ENCODE data around the gene BCO2.

The BCO2 gene

DNA sequence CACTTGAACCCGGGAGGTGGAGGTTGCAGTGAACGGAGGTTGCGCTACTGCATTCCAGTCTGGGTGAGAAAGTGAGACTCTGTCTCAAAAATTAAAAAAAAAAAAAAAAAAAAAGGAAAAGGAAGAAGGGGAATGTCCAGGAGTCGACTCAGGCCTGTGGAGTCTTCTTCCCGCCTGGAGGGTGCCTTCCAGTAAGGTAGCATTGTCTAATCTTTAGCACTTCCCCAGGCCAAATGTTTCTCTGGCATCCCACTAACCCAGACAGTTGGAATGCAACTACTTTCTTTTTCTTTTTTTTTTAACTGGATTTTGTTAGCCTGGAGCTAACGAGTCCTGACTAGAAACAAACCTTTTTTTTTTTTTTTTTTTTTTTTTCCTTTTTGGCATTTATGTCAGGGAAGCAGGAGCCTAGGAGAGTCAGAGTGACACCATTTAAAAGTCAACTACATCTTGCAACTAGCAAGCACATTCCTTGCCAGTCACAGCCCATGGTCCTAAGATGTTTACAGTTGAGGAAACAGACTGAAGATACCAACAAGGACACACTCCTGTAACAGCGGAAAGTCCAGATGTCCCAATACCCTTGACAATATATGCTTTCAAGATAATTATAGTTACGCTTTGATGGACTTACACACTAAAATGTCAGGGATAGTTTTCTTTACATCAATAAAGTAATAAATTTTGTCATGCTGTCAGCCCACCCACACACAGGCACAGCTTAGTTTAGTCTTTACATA lies 74.7 kb downstream of the BCO2 start (continued):
- TF ChIP-seq ZNF707 (tag by site-specific recombination; IDR thresholded peaks at IDR 0.05) (no peak), ZEB2 (tag by site-specific recombination; IDR thresholded peaks at IDR 0.05) (no peak), ZNF248 (tag by site-specific recombination; IDR thresholded peaks at IDR 0.05) (no peak), ZNF530 (tag by site-specific recombination; IDR thresholded peaks at IDR 0.05; ENCODE audit: low read depth) (no peak)

GRCh38 chr11:112253605-112254242 lies 78.4 kb downstream of the BCO2 start:
- ChIA-PET POLR2A (no interaction called here), CTCF (interaction anchor here (0.6 to 1.4 kb wide), 2 partner anchors 26 to 28 kb away, joined by 4 to 5 read pairs; no protein-coding TSS in a partner anchor)
- no peaks in the 10 kb centered on the region for H3K9me3 ChIP-seq (ENCODE audit: control insufficient read depth, insufficient read depth, low read depth, low read length)
- TF ChIP-seq ZNF670 (tag by site-specific recombination; IDR thresholded peaks at IDR 0.05; ENCODE audit: low read depth): no peak
- no peak for TF ChIP-seq ZNF184 (tag by site-specific recombination; IDR thresholded peaks at IDR 0.05)
- no peak for TF ChIP-seq GFI1B (tag by site-specific recombination; IDR thresholded peaks at IDR 0.05)
- no peak for TF ChIP-seq ZNF341 (tag by site-specific recombination; IDR thresholded peaks at IDR 0.05; ENCODE audit: low read depth)
- no peak for TF ChIP-seq SCRT2 (tag by site-specific recombination; IDR thresholded peaks at IDR 0.05)
- no peak for TF ChIP-seq CTCF (tag by site-specific recombination; IDR thresholded peaks at IDR 0.05)
- TF ChIP-seq ZNF792 (tag by site-specific recombination; IDR thresholded peaks at IDR 0.05): no peak
- TF ChIP-seq ZBTB17 (tag by site-specific recombination; IDR thresholded peaks at IDR 0.05): no peak
- no peak for TF ChIP-seq GLI4 (tag by site-specific recombination; IDR thresholded peaks at IDR 0.05)
- no peak for TF ChIP-seq PRDM6 (tag by site-specific recombination; IDR thresholded peaks at IDR 0.05)
- no peak for TF ChIP-seq IKZF3 (tag by site-specific recombination; IDR thresholded peaks at IDR 0.05)
- H3K4me1 ChIP-seq (ENCODE audit: control insufficient read depth, insufficient read depth, low read length): no peaks in the 10 kb centered on the region
- no peak overlapping the region for H3K27ac ChIP-seq (ENCODE audit: extremely low read depth, low read depth, low read length)
- no peak overlapping the region for H3K4me3 ChIP-seq (ENCODE audit: low read depth, low read length)
- no peaks in the 10 kb centered on the region for H3K36me3 ChIP-seq (ENCODE audit: control insufficient read depth in 2 of 2, insufficient read depth in 1 of 2, low read length in 2 of 2)

GRCh38 chr11:112255067-112255720 lies 79.9 kb downstream of the BCO2 start:
- ChIA-PET POLR2A (no interaction called here), CTCF (no interaction called here)
- TF ChIP-seq, protein P1, sequence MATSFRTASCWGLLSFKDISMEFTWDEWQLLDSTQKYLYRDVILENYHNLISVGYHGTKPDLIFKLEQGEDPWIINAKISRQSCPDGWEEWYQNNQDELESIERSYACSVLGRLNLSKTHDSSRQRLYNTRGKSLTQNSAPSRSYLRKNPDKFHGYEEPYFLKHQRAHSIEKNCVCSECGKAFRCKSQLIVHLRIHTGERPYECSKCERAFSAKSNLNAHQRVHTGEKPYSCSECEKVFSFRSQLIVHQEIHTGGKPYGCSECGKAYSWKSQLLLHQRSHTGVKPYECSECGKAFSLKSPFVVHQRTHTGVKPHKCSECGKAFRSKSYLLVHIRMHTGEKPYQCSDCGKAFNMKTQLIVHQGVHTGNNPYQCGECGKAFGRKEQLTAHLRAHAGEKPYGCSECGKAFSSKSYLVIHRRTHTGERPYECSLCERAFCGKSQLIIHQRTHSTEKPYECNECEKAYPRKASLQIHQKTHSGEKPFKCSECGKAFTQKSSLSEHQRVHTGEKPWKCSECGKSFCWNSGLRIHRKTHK (tag by site-specific recombination; IDR thresholded peaks at IDR 0.05): no peak
- no peak for TF ChIP-seq SP2 (tag by site-specific recombination; IDR thresholded peaks at IDR 0.05)
- no peak for TF ChIP-seq ZBTB21 (tag by site-specific recombination; IDR thresholded peaks at IDR 0.05)
- TF ChIP-seq, protein P2, sequence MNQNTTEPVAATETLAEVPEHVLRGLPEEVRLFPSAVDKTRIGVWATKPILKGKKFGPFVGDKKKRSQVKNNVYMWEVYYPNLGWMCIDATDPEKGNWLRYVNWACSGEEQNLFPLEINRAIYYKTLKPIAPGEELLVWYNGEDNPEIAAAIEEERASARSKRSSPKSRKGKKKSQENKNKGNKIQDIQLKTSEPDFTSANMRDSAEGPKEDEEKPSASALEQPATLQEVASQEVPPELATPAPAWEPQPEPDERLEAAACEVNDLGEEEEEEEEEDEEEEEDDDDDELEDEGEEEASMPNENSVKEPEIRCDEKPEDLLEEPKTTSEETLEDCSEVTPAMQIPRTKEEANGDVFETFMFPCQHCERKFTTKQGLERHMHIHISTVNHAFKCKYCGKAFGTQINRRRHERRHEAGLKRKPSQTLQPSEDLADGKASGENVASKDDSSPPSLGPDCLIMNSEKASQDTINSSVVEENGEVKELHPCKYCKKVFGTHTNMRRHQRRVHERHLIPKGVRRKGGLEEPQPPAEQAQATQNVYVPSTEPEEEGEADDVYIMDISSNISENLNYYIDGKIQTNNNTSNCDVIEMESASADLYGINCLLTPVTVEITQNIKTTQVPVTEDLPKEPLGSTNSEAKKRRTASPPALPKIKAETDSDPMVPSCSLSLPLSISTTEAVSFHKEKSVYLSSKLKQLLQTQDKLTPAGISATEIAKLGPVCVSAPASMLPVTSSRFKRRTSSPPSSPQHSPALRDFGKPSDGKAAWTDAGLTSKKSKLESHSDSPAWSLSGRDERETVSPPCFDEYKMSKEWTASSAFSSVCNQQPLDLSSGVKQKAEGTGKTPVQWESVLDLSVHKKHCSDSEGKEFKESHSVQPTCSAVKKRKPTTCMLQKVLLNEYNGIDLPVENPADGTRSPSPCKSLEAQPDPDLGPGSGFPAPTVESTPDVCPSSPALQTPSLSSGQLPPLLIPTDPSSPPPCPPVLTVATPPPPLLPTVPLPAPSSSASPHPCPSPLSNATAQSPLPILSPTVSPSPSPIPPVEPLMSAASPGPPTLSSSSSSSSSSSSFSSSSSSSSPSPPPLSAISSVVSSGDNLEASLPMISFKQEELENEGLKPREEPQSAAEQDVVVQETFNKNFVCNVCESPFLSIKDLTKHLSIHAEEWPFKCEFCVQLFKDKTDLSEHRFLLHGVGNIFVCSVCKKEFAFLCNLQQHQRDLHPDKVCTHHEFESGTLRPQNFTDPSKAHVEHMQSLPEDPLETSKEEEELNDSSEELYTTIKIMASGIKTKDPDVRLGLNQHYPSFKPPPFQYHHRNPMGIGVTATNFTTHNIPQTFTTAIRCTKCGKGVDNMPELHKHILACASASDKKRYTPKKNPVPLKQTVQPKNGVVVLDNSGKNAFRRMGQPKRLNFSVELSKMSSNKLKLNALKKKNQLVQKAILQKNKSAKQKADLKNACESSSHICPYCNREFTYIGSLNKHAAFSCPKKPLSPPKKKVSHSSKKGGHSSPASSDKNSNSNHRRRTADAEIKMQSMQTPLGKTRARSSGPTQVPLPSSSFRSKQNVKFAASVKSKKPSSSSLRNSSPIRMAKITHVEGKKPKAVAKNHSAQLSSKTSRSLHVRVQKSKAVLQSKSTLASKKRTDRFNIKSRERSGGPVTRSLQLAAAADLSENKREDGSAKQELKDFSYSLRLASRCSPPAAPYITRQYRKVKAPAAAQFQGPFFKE (tag by site-specific recombination; IDR thresholded peaks at IDR 0.05; ENCODE audit: borderline replicate concordance): no peak

More at GRCh38 chr11:112255067-112255720, 79.9 kb downstream of the BCO2 start:
- Histone ChIP-seq H3K36me3 (ENCODE audit: control insufficient read depth in 2 of 2, insufficient read depth in 1 of 2, low read length in 2 of 2) (no peaks in the 10 kb centered on the region), H3K27ac (ENCODE audit: extremely low read depth, low read depth, low read length) (no peak overlapping the region), H3K9me3 (ENCODE audit: control insufficient read depth, insufficient read depth, low read depth, low read length) (no peaks in the 10 kb centered on the region), H3K4me3 (ENCODE audit: low read depth, low read length) (no peak overlapping the region), H3K4me1 (ENCODE audit: control insufficient read depth, insufficient read depth, low read length) (no peaks in the 10 kb centered on the region)
